KMS-11 (cell line): ENCODE results near the gene NBAS.

ENCODE experiments used
- H2AFZ ChIP-seq: fragments of 200-600 bp; sonication (generic); 2 replicates; pipeline ENCODE4 v1.6.1; 2016; ENCODE audit warnings: antibody characterized with exemption, mixed run types, low read depth
- H3K27ac ChIP-seq: fragments of 200-600 bp; sonication (generic); 2 replicates; pipeline ENCODE4 v1.6.1; 2016; ENCODE audit warnings: mild to moderate bottlenecking, mixed run types
- H3K27me3 ChIP-seq: fragments of 200-600 bp; sonication (generic); 2 replicates; pipeline ENCODE4 v1.6.1; 2017; ENCODE audit warnings: mild to moderate bottlenecking, low read depth, mixed run types, moderate library complexity; ENCODE audit not compliant: insufficient read depth
- H3K36me3 ChIP-seq: fragments of 200-600 bp; sonication (generic); 2 replicates; pipeline ENCODE4 v1.6.1; 2017; ENCODE audit warnings: mild to moderate bottlenecking, mixed run types; ENCODE audit not compliant: insufficient read depth
- H3K4me1 ChIP-seq: fragments of 200-600 bp; sonication (generic); 2 replicates; pipeline ENCODE4 v1.6.1; 2016; ENCODE audit warnings: mild to moderate bottlenecking, low read depth, mixed run types; ENCODE audit not compliant: poor library complexity, severe bottlenecking
- H3K4me2 ChIP-seq: fragments of 200-600 bp; sonication (generic); 2 replicates; pipeline ENCODE4 v1.7.0; 2016; ENCODE audit warnings: mild to moderate bottlenecking, mixed run types
- H3K4me3 ChIP-seq: fragments of 200-600 bp; sonication (generic); IDR thresholded peaks from 2 replicates; pipeline ENCODE4 v1.6.1; 2017; ENCODE audit warnings: low read depth, low read length, mixed read lengths; ENCODE audit not compliant: insufficient read depth
- H3K79me2 ChIP-seq: fragments of 200-600 bp; sonication (generic); 2 replicates; pipeline ENCODE4 v1.6.1; 2016; ENCODE audit warnings: low read depth, mixed run types; ENCODE audit not compliant: insufficient read depth
- H3K9ac ChIP-seq: fragments of 200-600 bp; sonication (generic); 2 replicates; pipeline ENCODE4 v1.6.1; 2016; ENCODE audit warnings: mild to moderate bottlenecking, mixed run types
- H4K20me1 ChIP-seq: fragments of 200-600 bp; sonication (generic); 2 replicates; pipeline ENCODE4 v1.6.1; 2016; ENCODE audit warnings: mild to moderate bottlenecking, mixed run types; ENCODE audit not compliant: insufficient read depth
- CTCF ChIP-seq: fragments of 200-600 bp; sonication (generic); conservative IDR thresholded peaks from 2 replicates; pipeline ENCODE4 v1.6.1; 2017; ENCODE audit warnings: low read depth, mild to moderate bottlenecking, antibody characterized with exemption, low read length, moderate library complexity, mixed read lengths

NBAS gene

GRCh38 chr2:15141211-15141610 is 419.9 kb downstream of the NBAS start:
- Histone ChIP-seq H3K4me1 (no peaks in the 10 kb centered on the region), H3K4me2 (no peak overlapping the region), H3K36me3 (no peaks in the 10 kb centered on the region), H3K4me3 (no peak overlapping the region), H4K20me1 (no peaks in the 10 kb centered on the region), H3K27me3 (no peaks in the 10 kb centered on the region), H3K79me2 (no peaks in the 10 kb centered on the region), H3K9ac (no peak overlapping the region), H2AFZ (no peak overlapping the region), H3K27ac (no peak overlapping the region)
- TF ChIP-seq CTCF, result no peak

- H4K20me1 ChIP-seq, result no peaks in the 10 kb centered on the region
- no peak overlapping the region for H3K4me2 ChIP-seq
- H3K4me3 ChIP-seq, result no peak overlapping the region
- no peak overlapping the region for H3K27ac ChIP-seq
- TF ChIP-seq CTCF, result no peak
- no peaks in the 10 kb centered on the region for H3K79me2 ChIP-seq
- no peak overlapping the region for H2AFZ ChIP-seq
- H3K36me3 ChIP-seq, result no peaks in the 10 kb centered on the region
- no peaks in the 10 kb centered on the region for H3K27me3 ChIP-seq
- no peaks in the 10 kb centered on the region for H3K4me1 ChIP-seq
- H3K9ac ChIP-seq, result no peak overlapping the region
These were observed 424.5 kb downstream of the NBAS start for GRCh38 chr2:15136639-15137038.

- no peak for TF ChIP-seq CTCF
- no peak overlapping the region for H3K9ac ChIP-seq
These were observed 426.2 kb downstream of the NBAS start for GRCh38 chr2:15134957-15135356.

GRCh38 chr2:15133461-15133860 is 427.7 kb downstream of the NBAS start:
- TF ChIP-seq CTCF, result no peak
- no peak overlapping the region for H3K4me3 ChIP-seq
- H3K4me2 ChIP-seq, result no peak overlapping the region
- no peaks in the 10 kb centered on the region for H3K4me1 ChIP-seq
- no peaks in the 10 kb centered on the region for H4K20me1 ChIP-seq
- H3K27me3 ChIP-seq, result no peaks in the 10 kb centered on the region
- H3K27ac ChIP-seq, result no peak overlapping the region
- no peak overlapping the region for H2AFZ ChIP-seq
- no peaks in the 10 kb centered on the region for H3K79me2 ChIP-seq
- no peaks in the 10 kb centered on the region for H3K36me3 ChIP-seq
- H3K9ac ChIP-seq, result no peak overlapping the region

More at GRCh38 chr2:15134957-15135356, 426.2 kb downstream of the NBAS start:
- no peak overlapping the region for H3K4me3 ChIP-seq
- H3K27ac ChIP-seq, result no peak overlapping the region
- no peaks in the 10 kb centered on the region for H4K20me1 ChIP-seq
- H3K27me3 ChIP-seq, result no peaks in the 10 kb centered on the region
- H3K4me1 ChIP-seq, result no peaks in the 10 kb centered on the region
- no peaks in the 10 kb centered on the region for H3K79me2 ChIP-seq
- no peaks in the 10 kb centered on the region for H3K36me3 ChIP-seq
- H2AFZ ChIP-seq, result no peak overlapping the region
- no peak overlapping the region for H3K4me2 ChIP-seq

GRCh38 chr2:15128846-15129245 is 432.3 kb downstream of the NBAS start:
- TF ChIP-seq CTCF, result no peak
- Histone ChIP-seq H2AFZ (no peak overlapping the region), H3K4me2 (no peak overlapping the region), H3K79me2 (no peaks in the 10 kb centered on the region), H3K27me3 (no peaks in the 10 kb centered on the region), H3K4me3 (no peak overlapping the region), H3K36me3 (no peaks in the 10 kb centered on the region), H4K20me1 (no peaks in the 10 kb centered on the region), H3K27ac (no peak overlapping the region), H3K4me1 (no peaks in the 10 kb centered on the region), H3K9ac (no peak overlapping the region)
